Glomerular endothelial cell (primary cell): ENCODE data around the gene C2orf49. TPM values are rescaled to one million over a fixed set of nuclear protein-coding genes. Genes with fewer than 3 reads are reported as not detected.
A peak's percentile ranks its signal among the peaks of the same experiment; 100 is the strongest.

Experiments used
- DNase-seq: peaks from one replicate; pipeline ENCODE4 v3.0.0-alpha.2; 2011; ENCODE audit warnings: low read depth, low spot score; ENCODE audit errors: extremely low read depth
- total RNA-seq: library from RNA; depleted of rRNA; stranded (reverse); fragments of >200 nt; gene quantifications from 2 replicates; pipeline ENCODE4 v1.2.3, GENCODE V29; 2015

Gene C2orf49
- total RNA-seq, 1 donor from 2014 or later: 16.5 TPM

GRCh38 chr2:105358593-105358992 is 21.3 kb downstream of the C2orf49 start:
- no peak for DNase-seq

- no peak for DNase-seq
These were observed 24.0 kb downstream of the C2orf49 start for GRCh38 chr2:105361102-105361889.

GRCh38 chr2:105362862-105363591 is 25.7 kb downstream of the C2orf49 start:
- no peak for DNase-seq

- no peak for DNase-seq
These were observed 27.2 kb downstream of the C2orf49 start for GRCh38 chr2:105364436-105365139.

GRCh38 chr2:105365206-105365605 is 27.9 kb downstream of the C2orf49 start:
- DNase-seq: no peak

GRCh38 chr2:105368759-105369408 is 31.5 kb downstream of the C2orf49 start:
- no peak for DNase-seq

GRCh38 chr2:105369777-105370690 is 32.7 kb downstream of the C2orf49 start:
- DNase-seq: no peak

- no peak for DNase-seq
These were observed 33.8 kb downstream of the C2orf49 start for GRCh38 chr2:105371156-105371555.

- DNase-seq: no peak
These were observed 34.5 kb downstream of the C2orf49 start for GRCh38 chr2:105371810-105372209.

- no peak for DNase-seq
These were observed 36.0 kb downstream of the C2orf49 start for GRCh38 chr2:105373344-105373781.

GRCh38 chr2:105373895-105374401 is 36.6 kb downstream of the C2orf49 start:
- no peak for DNase-seq

GRCh38 chr2:105375001-105375561 is 37.7 kb downstream of the C2orf49 start:
- no peak for DNase-seq

GRCh38 chr2:105376010-105376409 is 38.7 kb downstream of the C2orf49 start:
- no peak for DNase-seq

- DNase-seq: peak; percentile 74
These were observed 39.5 kb downstream of the C2orf49 start for GRCh38 chr2:105376789-105377240.

- no peak for DNase-seq
These were observed 40.5 kb downstream of the C2orf49 start for GRCh38 chr2:105377871-105378270.

- DNase-seq: no peak
These were observed 41.0 kb downstream of the C2orf49 start for GRCh38 chr2:105378276-105378840.

- no peak for DNase-seq
These were observed 41.6 kb downstream of the C2orf49 start for GRCh38 chr2:105378921-105379383.

GRCh38 chr2:105379741-105380186 is 42.4 kb downstream of the C2orf49 start:
- no peak for DNase-seq
